Measurements from ENCODE around the gene CSNK2A1. TPM values are rescaled to one million over a fixed set of nuclear protein-coding genes. Genes with fewer than 3 reads are reported as not detected.

Gene CSNK2A1
- total and polyA plus RNA-seq, 2 donors (not counting 3 experiments of a cell fraction or from before 2014, with no cell fraction given), result 68.4 to 142 TPM

- Histone ChIP-seq H3K4me3 (replicated peaks in 1 of 3; ENCODE audit: insufficient read depth in 1 of 3, low read depth in 1 of 3, low read length in 3 of 3) (no peak overlapping the region), H3K79me2 (ENCODE audit: control insufficient read depth, insufficient read depth, low read length) (no peaks in the 10 kb centered on the region), H2AFZ (ENCODE audit: low read depth, low read length) (no peak overlapping the region), H4K20me1 (replicated peaks; ENCODE audit: control insufficient read depth, extremely low read depth, insufficient read depth, low read length) (no peaks in the 10 kb centered on the region), H3K9ac (replicated peaks; ENCODE audit: extremely low read depth, insufficient read depth, low read length) (no peak overlapping the region), H3K4me2 (ENCODE audit: insufficient read depth, low read length) (no peak overlapping the region), H3K27ac (ENCODE audit: insufficient read depth, low read depth, low read length) (no peak overlapping the region), H3K9me1 (replicated peaks; ENCODE audit: control insufficient read depth, extremely low read depth, insufficient read depth, low read length) (no peaks in the 10 kb centered on the region), H3K27me3 (ENCODE audit: control insufficient read depth in 2 of 2, insufficient read depth in 2 of 2, low read length in 2 of 2) (peaks cover 2 to 3% of the 10 kb centered on the region in 2 experiments), H3K36me3 (ENCODE audit: control insufficient read depth in 2 of 2, extremely low read depth in 1 of 2, insufficient read depth in 2 of 2, low read length in 2 of 2) (no peaks in the 10 kb centered on the region), H3K4me1 (ENCODE audit: control insufficient read depth, extremely low read depth, insufficient read depth, low read length) (no peaks in the 10 kb centered on the region), H3K9me3 (replicated peaks; ENCODE audit: control insufficient read depth, insufficient read depth, low read length) (no peaks in the 10 kb centered on the region)
- POLR2A ChIA-PET, result no interaction called here
- FAIRE-seq (no peak), DNase-seq (ENCODE audit: low read depth, low spot score) (no peak)
- TF ChIP-seq FOS (IDR thresholded peaks at IDR 0.05; ENCODE audit: borderline replicate concordance, insufficient read depth, low read length) (no peak), POLR2A (IDR thresholded peaks at IDR 0.05; ENCODE audit: low read depth, low read length) (no peak), POLR2AphosphoS5 (IDR thresholded peaks at IDR 0.05; ENCODE audit: insufficient read depth, low read depth, low read length) (no peak), CTCF (IDR thresholded peaks at IDR 0.05; ENCODE audit: extremely low read depth in 1 of 2, insufficient read depth in 1 of 2, low read depth in 1 of 2, low read length in 2 of 2) (no peak), MYC (IDR thresholded peaks at IDR 0.05; ENCODE audit: low read depth, low read length) (no peak), MAX (IDR thresholded peaks at IDR 0.05; ENCODE audit: insufficient read depth, insufficient read length) (no peak), JUN (IDR thresholded peaks at IDR 0.05; ENCODE audit: borderline replicate concordance, insufficient read depth, insufficient read length, low read depth) (no peak), GATA2 (IDR thresholded peaks at IDR 0.05; ENCODE audit: insufficient read depth, insufficient read length, low read depth, low read length) (no peak), EZH2 (IDR thresholded peaks at IDR 0.05; ENCODE audit: borderline replicate concordance, low read depth, low read length, severe bottlenecking) (no peak)
- intact Hi-C loops (cut with micrococcal nuclease), result no loop called here
- no TSS peak for BruUV-seq (replicated peaks)
- CTCF ChIA-PET, result interaction anchor here (1.1 kb wide), 1 partner anchor 12 kb away, joined by 4 read pairs; no protein-coding TSS in a partner anchor
- dilution Hi-C loops (cut with MboI; ENCODE audit: extremely low pct_ligation_motif_present, low sequenced_read_pairs), result no loop called here
These were observed 45.5 kb upstream of the CSNK2A1 start for GRCh38 chr20:588932-589672.

All from endothelial cell of umbilical vein (primary cell).